Loucy (cell line): ENCODE data around the gene AIG1.

Experiments
- H2AFZ ChIP-seq: fragments of 200-600 bp; sonication (generic); 2 replicates; pipeline ENCODE4 v1.6.0; 2016; ENCODE audit warnings: antibody characterized with exemption, mild to moderate bottlenecking, low read length, moderate library complexity
- H3F3A ChIP-seq: fragments of 200-600 bp; 2 replicates; pipeline ENCODE4 v1.6.0; 2016; ENCODE audit warnings: antibody characterized with exemption, low read depth, mild to moderate bottlenecking
- H3K27me3 ChIP-seq: fragments of 200-600 bp; sonication (generic); 2 replicates; pipeline ENCODE4 v1.6.1; 2014; ENCODE audit warnings: low read length, mild to moderate bottlenecking; ENCODE audit not compliant: insufficient read depth, poor library complexity, severe bottlenecking
- H3K36me3 ChIP-seq: fragments of 200-600 bp; sonication (generic); 2 replicates; pipeline ENCODE4 v1.6.1; 2016; ENCODE audit warnings: low read length; ENCODE audit not compliant: insufficient read depth
- H3K4me1 ChIP-seq: fragments of 200-600 bp; sonication (generic); 2 replicates; pipeline ENCODE4 v1.5.1; 2014; ENCODE audit warnings: low read length, mild to moderate bottlenecking; ENCODE audit not compliant: insufficient read depth, poor library complexity, severe bottlenecking
- H3K4me2 ChIP-seq: fragments of 200-600 bp; sonication (generic); 2 replicates; pipeline ENCODE4 v1.6.0; 2014; ENCODE audit warnings: antibody characterized with exemption, low read length, low read depth, mild to moderate bottlenecking; ENCODE audit not compliant: poor library complexity, severe bottlenecking
- H3K4me3 ChIP-seq: fragments of 200-600 bp; sonication (generic); 2 replicates; pipeline ENCODE4 v1.5.1; 2014; ENCODE audit warnings: low read length, mild to moderate bottlenecking, mixed read lengths; ENCODE audit not compliant: poor library complexity, severe bottlenecking
- H3K79me2 ChIP-seq: fragments of 200-600 bp; sonication (generic); 2 replicates; pipeline ENCODE4 v1.6.1; 2014; ENCODE audit warnings: low read length; ENCODE audit not compliant: insufficient read depth
- H3K9ac ChIP-seq: fragments of 200-600 bp; sonication (generic); 2 replicates; pipeline ENCODE4 v1.6.0; 2014; ENCODE audit warnings: mild to moderate bottlenecking, low read depth, low read length, moderate library complexity; ENCODE audit not compliant: poor library complexity, severe bottlenecking
- H3K9me2 ChIP-seq: fragments of 200-600 bp; sonication (generic); replicated peaks from 2 replicates; pipeline ENCODE4 v1.6.1; 2016; ENCODE audit warnings: low read depth, low read length, mixed read lengths
- H3K9me3 ChIP-seq: fragments of 200-600 bp; sonication (generic); 2 replicates; pipeline ENCODE4 v1.6.1; 2014; ENCODE audit warnings: mild to moderate bottlenecking, antibody characterized with exemption, low read length, low read depth; ENCODE audit not compliant: insufficient read depth
- H4K20me1 ChIP-seq: fragments of 200-600 bp; sonication (generic); 2 replicates; pipeline ENCODE4 v1.6.0; 2014; ENCODE audit warnings: antibody characterized with exemption, low read length, mild to moderate bottlenecking; ENCODE audit not compliant: insufficient read depth, poor library complexity, severe bottlenecking
- EZH2phosphoT487 ChIP-seq: fragments of 200-600 bp; IDR thresholded peaks from 2 replicates; pipeline ENCODE4 v1.6.1; 2018; ENCODE audit warnings: antibody characterized with exemption, mild to moderate bottlenecking, moderate library complexity, borderline replicate concordance
- TF ChIP-seq, protein P1 (sequence below): fragments of 200-600 bp; sonication (generic); conservative IDR thresholded peaks from 2 replicates; pipeline ENCODE4 v1.5.1; 2014; ENCODE audit warnings: mild to moderate bottlenecking, antibody characterized with exemption, low read length

The AIG1 gene

DNA sequence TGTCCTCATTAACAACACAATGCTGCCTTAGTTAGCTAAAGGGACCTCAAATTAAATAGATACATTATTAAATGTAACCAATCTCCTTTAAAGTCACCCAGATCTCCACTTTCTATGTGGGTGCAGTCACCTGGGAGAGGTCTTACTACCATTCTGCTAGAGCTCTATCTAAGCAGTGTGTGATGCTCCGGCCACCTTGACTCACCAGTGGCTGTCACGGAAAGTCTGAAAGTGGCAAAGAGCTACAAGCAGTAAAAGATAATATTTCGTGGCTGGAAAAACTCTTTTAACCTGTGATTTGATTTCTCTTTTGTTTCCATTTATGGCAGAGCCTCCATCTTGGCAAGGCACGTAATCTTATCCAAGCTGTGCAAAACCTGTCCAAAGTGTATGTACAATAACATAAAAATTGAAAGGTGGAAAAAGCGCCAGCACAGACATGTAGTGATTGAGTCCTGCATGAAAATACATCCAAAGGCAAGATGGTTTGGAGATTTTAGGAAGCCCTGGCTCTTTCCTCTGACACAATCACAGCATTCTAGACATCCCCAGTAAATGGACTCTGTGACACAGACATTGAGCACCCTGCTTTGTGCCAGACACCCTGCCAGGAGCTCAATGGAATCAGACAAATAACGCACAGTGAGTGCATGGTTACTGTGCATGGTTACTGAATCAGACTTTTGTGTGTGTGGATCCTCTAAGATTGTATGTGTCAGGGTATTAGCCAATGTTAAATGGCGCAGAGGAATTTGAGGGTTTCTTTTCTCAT lies 273.2 kb downstream of the AIG1 start:
- Histone ChIP-seq H3K9me3 (no peaks in the 10 kb centered on the region), H3K4me1 (peaks cover 18% of the 10 kb centered on the region), H4K20me1 (no peaks in the 10 kb centered on the region), H3K9ac (no peak overlapping the region), H3K27me3 (no peaks in the 10 kb centered on the region), H3K9me2 (no peaks in the 10 kb centered on the region), H3K36me3 (no peaks in the 10 kb centered on the region), H3F3A (no peaks in the 10 kb centered on the region), H2AFZ (no peak overlapping the region), H3K79me2 (no peaks in the 10 kb centered on the region), H3K4me3 (no peak overlapping the region), H3K4me2 (no peak overlapping the region)
- no peak for TF ChIP-seq EZH2phosphoT487
- TF ChIP-seq, protein P1, sequence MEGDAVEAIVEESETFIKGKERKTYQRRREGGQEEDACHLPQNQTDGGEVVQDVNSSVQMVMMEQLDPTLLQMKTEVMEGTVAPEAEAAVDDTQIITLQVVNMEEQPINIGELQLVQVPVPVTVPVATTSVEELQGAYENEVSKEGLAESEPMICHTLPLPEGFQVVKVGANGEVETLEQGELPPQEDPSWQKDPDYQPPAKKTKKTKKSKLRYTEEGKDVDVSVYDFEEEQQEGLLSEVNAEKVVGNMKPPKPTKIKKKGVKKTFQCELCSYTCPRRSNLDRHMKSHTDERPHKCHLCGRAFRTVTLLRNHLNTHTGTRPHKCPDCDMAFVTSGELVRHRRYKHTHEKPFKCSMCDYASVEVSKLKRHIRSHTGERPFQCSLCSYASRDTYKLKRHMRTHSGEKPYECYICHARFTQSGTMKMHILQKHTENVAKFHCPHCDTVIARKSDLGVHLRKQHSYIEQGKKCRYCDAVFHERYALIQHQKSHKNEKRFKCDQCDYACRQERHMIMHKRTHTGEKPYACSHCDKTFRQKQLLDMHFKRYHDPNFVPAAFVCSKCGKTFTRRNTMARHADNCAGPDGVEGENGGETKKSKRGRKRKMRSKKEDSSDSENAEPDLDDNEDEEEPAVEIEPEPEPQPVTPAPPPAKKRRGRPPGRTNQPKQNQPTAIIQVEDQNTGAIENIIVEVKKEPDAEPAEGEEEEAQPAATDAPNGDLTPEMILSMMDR, result no peak

DNA sequence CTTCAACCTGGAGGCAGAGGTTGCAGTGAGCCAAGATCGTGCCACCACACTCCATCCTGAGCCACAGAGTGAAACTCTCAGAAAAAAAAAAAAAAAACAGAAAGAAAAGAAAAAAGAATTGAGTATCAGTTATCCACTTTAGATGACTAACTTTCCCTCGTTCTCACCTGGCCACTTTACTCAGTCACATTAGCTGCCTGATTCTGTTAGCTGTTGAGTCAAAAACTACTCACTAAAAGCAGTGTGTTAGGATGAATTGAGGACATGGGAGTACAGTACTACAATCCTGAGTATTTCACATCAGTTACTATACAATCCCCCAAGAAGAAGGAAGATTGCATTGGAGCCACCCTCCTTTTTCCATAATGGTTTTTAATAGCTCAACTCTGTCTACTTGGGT lies 275.2 kb downstream of the AIG1 start:
- no peak overlapping the region for H3K4me2 ChIP-seq
- no peaks in the 10 kb centered on the region for H3K9me3 ChIP-seq
- no peaks in the 10 kb centered on the region for H3F3A ChIP-seq
- no peaks in the 10 kb centered on the region for H3K27me3 ChIP-seq
- no peaks in the 10 kb centered on the region for H3K9me2 ChIP-seq
- no peaks in the 10 kb centered on the region for H3K36me3 ChIP-seq
- H3K9ac ChIP-seq, result no peak overlapping the region
- H2AFZ ChIP-seq, result no peak overlapping the region
- H3K4me3 ChIP-seq, result no peak overlapping the region
- TF ChIP-seq, protein P1, result no peak
- TF ChIP-seq EZH2phosphoT487, result no peak
- no peaks in the 10 kb centered on the region for H3K79me2 ChIP-seq
- no peaks in the 10 kb centered on the region for H4K20me1 ChIP-seq
- peaks cover 16% of the 10 kb centered on the region for H3K4me1 ChIP-seq

DNA sequence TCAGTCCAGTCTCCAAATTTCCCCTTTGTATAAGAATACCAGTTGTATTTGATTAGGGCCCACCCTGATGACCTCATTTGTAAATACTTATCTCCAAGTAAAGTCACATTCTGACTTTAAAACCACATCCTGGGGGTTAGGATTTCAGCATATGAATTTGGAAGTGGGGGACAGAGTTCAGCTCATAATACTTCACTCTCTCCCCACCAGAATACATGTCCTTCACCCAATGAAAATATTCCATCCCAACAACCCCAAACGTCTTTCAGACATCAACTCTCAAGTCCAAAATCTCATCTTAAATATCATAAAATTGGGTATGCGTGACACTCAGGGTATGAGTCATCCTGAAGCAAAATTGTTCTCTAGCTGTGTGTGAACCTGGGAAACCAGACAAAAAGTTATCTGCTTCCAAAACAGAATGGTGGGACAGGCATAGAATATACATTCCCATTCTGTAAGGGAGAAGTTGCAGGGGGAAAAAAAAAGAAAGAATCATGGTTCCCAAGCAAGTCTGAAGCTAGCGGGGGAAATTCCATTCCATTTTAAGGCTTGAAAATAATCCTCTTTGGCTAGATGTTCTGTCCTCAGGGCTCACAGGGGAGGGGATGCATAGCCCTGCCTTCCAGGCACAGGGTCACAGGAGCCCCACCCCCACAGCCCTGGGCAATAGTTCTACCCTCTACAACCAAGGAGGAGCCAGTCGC lies 275.9 kb downstream of the AIG1 start:
- H3K27me3 ChIP-seq, result no peaks in the 10 kb centered on the region
- no peaks in the 10 kb centered on the region for H3K9me3 ChIP-seq
- H3K9ac ChIP-seq, result no peak overlapping the region
- no peaks in the 10 kb centered on the region for H4K20me1 ChIP-seq
- no peaks in the 10 kb centered on the region for H3K79me2 ChIP-seq
- TF ChIP-seq, protein P1, result no peak
- no peak for TF ChIP-seq EZH2phosphoT487
- H3K4me2 ChIP-seq, result no peak overlapping the region
- no peak overlapping the region for H2AFZ ChIP-seq
- no peaks in the 10 kb centered on the region for H3F3A ChIP-seq
- H3K36me3 ChIP-seq, result no peaks in the 10 kb centered on the region
- H3K4me1 ChIP-seq, result peaks cover 16% of the 10 kb centered on the region
- no peaks in the 10 kb centered on the region for H3K9me2 ChIP-seq
- H3K4me3 ChIP-seq, result no peak overlapping the region
